8988T (cell line): ENCODE results near the gene GALE.
"Not testable (repeated sequence)": the region's sequence is repeated elsewhere in the genome, so short reads cannot be mapped to it uniquely, and the experiment has no call there.

Experiments used
- DNase-seq: peaks from one replicate; pipeline ENCODE4 v3.0.0; 2011

GALE gene

GRCh38 chr1:23800400-23801337, at the start of gene GALE:
Gene GALE, minus strand, starts transcription at chr1:23800754. Its CDS starts 1,747 bp downstream, at chr1:23799007.
- DNase-seq: peak; percentile 89

GRCh38 chr1:23848673-23849616, 48.4 kb upstream of the GALE start:
- DNase-seq: no peak

- not testable (repeated sequence) for DNase-seq
Measured at GRCh38 chr1:23847482-23848095, 47.0 kb upstream of the GALE start.

GRCh38 chr1:23845163-23845562, 44.6 kb upstream of the GALE start:
- DNase-seq: no peak

GRCh38 chr1:23843644-23844043, 43.1 kb upstream of the GALE start:
- DNase-seq: no peak

- DNase-seq: peak; percentile 37
Measured at GRCh38 chr1:23838401-23838866, 37.9 kb upstream of the GALE start.

GRCh38 chr1:23837908-23838307, 37.4 kb upstream of the GALE start:
- no peak for DNase-seq

- DNase-seq: no peak
Measured at GRCh38 chr1:23836037-23836436, 35.5 kb upstream of the GALE start.

- not testable (repeated sequence) for DNase-seq
Measured at GRCh38 chr1:23834156-23834555, 33.6 kb upstream of the GALE start.

- no peak for DNase-seq
Measured at GRCh38 chr1:23827717-23828116, 27.2 kb upstream of the GALE start.

GRCh38 chr1:23826590-23826989, 26.0 kb upstream of the GALE start:
- DNase-seq: not testable (repeated sequence)

- no peak for DNase-seq
Measured at GRCh38 chr1:23825762-23826522, 25.4 kb upstream of the GALE start.

GRCh38 chr1:23825076-23825761, 24.7 kb upstream of the GALE start, which contains the start of gene HMGCL:
Gene HMGCL, minus strand, starts transcription at chr1:23825429. Its CDS starts 14 bp downstream, at chr1:23825415.
- DNase-seq: peak; percentile 74

- no peak for DNase-seq
Measured at GRCh38 chr1:23824711-23825075, 24.1 kb upstream of the GALE start.

GRCh38 chr1:23823767-23824166, 23.2 kb upstream of the GALE start:
- DNase-seq: no peak

- no peak for DNase-seq
Measured at GRCh38 chr1:23817633-23818032, 17.1 kb upstream of the GALE start.

GRCh38 chr1:23816906-23817305, 16.4 kb upstream of the GALE start:
- no peak for DNase-seq

- no peak for DNase-seq
Measured at GRCh38 chr1:23816361-23816760, 15.8 kb upstream of the GALE start.

- no peak for DNase-seq
Measured at GRCh38 chr1:23814016-23814415, 13.5 kb upstream of the GALE start.

GRCh38 chr1:23810818-23811540, 10.4 kb upstream of the GALE start:
- no peak for DNase-seq

GRCh38 chr1:23809751-23810171, 9.2 kb upstream of the GALE start:
- DNase-seq: no peak
